Colonic mucosa (tissue), 4 donors: Measurements from ENCODE around the gene SHE. TPM values are rescaled to one million over a fixed set of nuclear protein-coding genes. Genes with fewer than 3 reads are reported as not detected.
A peak's percentile ranks its signal among the peaks of the same experiment; 100 is the strongest.

Experiments used
- DNase-seq: peaks from one replicate; pipeline ENCODE4 v3.0.0-alpha.2; 2020
- H3K27ac ChIP-seq: fragments of 200-600 bp; one replicate; pipeline ENCODE4 v1.8.0; 2021
- H3K27me3 ChIP-seq: fragments of 200-600 bp; one replicate; pipeline ENCODE4 v1.8.0; 2021
- H3K36me3 ChIP-seq: fragments of 200-600 bp; one replicate; pipeline ENCODE4 v1.8.0; 2021
- H3K4me1 ChIP-seq: fragments of 200-600 bp; one replicate; pipeline ENCODE4 v1.8.0; 2021; ENCODE audit warnings: mild to moderate bottlenecking
- H3K4me3 ChIP-seq: fragments of 200-600 bp; one replicate; pipeline ENCODE4 v1.8.0; 2021
- H3K9ac ChIP-seq, 2 donors: one replicate each; pipeline ENCODE4 v1.7.0; 2013; ENCODE audit warnings: control low read depth in 2 of 2, low read depth in 2 of 2, low read length in 2 of 2
- H3K9me3 ChIP-seq: fragments of 200-600 bp; one replicate; pipeline ENCODE4 v1.8.0; 2021
- CTCF ChIP-seq: fragments of 200-600 bp; IDR thresholded peaks from one replicate; pipeline ENCODE4 v1.8.0; 2022; ENCODE audit warnings: antibody characterized with exemption, mild to moderate bottlenecking
- intact Hi-C: fragments of 100-400 bp; cut with DNase I; formaldehyde crosslinking; loops from one replicate; pipeline ENCODE4 v1.14.1; 2022
- total RNA-seq, 2 donors: library from RNA; stranded (reverse); fragmentation: NEBNext Ultra II Directional in 1 of 2; extraction: Animal tissue kit (Norgen Biotek cat#: 25700) in 1 of 2; gene quantifications; one replicate each; pipeline ENCODE4 v1.2.1, GENCODE V29; 2021
- donor health status: healthy.
- donor health status: DM: no; HTN: no; CAD: no.
- donor health status: DM: no; HTN: no; CAD: no.

Gene SHE
- total RNA-seq, 2 donors from 2014 or later: 1.7 to 3.9 TPM

- peaks cover 18% of the 10 kb centered on the region for H3K36me3 ChIP-seq
- H3K4me3 ChIP-seq: no peak overlapping the region
- H3K9ac ChIP-seq: no peak overlapping the region
- no peaks in the 10 kb centered on the region for H3K4me1 ChIP-seq
- no peak for DNase-seq
- no peak for TF ChIP-seq CTCF
- no peaks in the 10 kb centered on the region for H3K9me3 ChIP-seq
- intact Hi-C loops: no loop called here
- H3K27ac ChIP-seq: no peak overlapping the region
- H3K27me3 ChIP-seq: no peaks in the 10 kb centered on the region
These were observed 45.8 kb upstream of the SHE start for GRCh38 chr1:154548028-154548427.

- Histone ChIP-seq H3K36me3 (peaks cover 10% of the 10 kb centered on the region), H3K27ac (no peak overlapping the region), H3K4me1 (no peaks in the 10 kb centered on the region), H3K4me3 (no peak overlapping the region), H3K9ac (no peak overlapping the region), H3K27me3 (no peaks in the 10 kb centered on the region), H3K9me3 (no peaks in the 10 kb centered on the region)
- intact Hi-C loops: no loop called here
- no peak for DNase-seq
- TF ChIP-seq CTCF: no peak
These were observed 45.0 kb upstream of the SHE start for GRCh38 chr1:154547105-154547732.

- H3K27ac ChIP-seq: no peak overlapping the region
These were observed 44.3 kb upstream of the SHE start for GRCh38 chr1:154546264-154547063.

GRCh38 chr1:154541231-154541630, 39.0 kb upstream of the SHE start:
- Histone ChIP-seq H3K27me3 (no peaks in the 10 kb centered on the region), H3K36me3 (no peaks in the 10 kb centered on the region), H3K9ac (no peak overlapping the region), H3K27ac (no peak overlapping the region), H3K4me1 (no peaks in the 10 kb centered on the region), H3K4me3 (no peak overlapping the region), H3K9me3 (no peaks in the 10 kb centered on the region)
- intact Hi-C loops: no loop called here
- DNase-seq: no peak
- no peak for TF ChIP-seq CTCF

More at GRCh38 chr1:154546264-154547063, 44.3 kb upstream of the SHE start:
- Histone ChIP-seq H3K4me3 (no peak overlapping the region), H3K4me1 (no peaks in the 10 kb centered on the region), H3K9me3 (no peaks in the 10 kb centered on the region), H3K27me3 (no peaks in the 10 kb centered on the region), H3K9ac (no peak overlapping the region), H3K36me3 (peaks cover 8% of the 10 kb centered on the region)
- intact Hi-C loops: no loop called here
- peak; percentile 47 for DNase-seq
- peak; percentile 60 for TF ChIP-seq CTCF

- DNase-seq: no peak
- H3K36me3 ChIP-seq: no peaks in the 10 kb centered on the region
- H3K9me3 ChIP-seq: no peaks in the 10 kb centered on the region
- no peak overlapping the region for H3K4me3 ChIP-seq
- no peak overlapping the region for H3K9ac ChIP-seq
- H3K27ac ChIP-seq: no peak overlapping the region
- no peak for TF ChIP-seq CTCF
- no peaks in the 10 kb centered on the region for H3K27me3 ChIP-seq
- intact Hi-C loops: no loop called here
- no peaks in the 10 kb centered on the region for H3K4me1 ChIP-seq
These were observed 37.6 kb upstream of the SHE start for GRCh38 chr1:154539486-154540483.
